Parathyroid adenoma (tissue), 2 donors: ENCODE results near the gene ABCC11.

Experiments used
- H2AFZ ChIP-seq: fragments of 300-600 bp; sonication (generic); one replicate; pipeline ENCODE4 v1.7.0; 2017; ENCODE audit warnings: antibody characterized with exemption, mild to moderate bottlenecking
- H3K27ac ChIP-seq: fragments of 300-600 bp; sonication (generic); one replicate; pipeline ENCODE4 v1.7.0; 2017
- H3K27me3 ChIP-seq: fragments of 300-600 bp; sonication (generic); one replicate; pipeline ENCODE4 v1.7.0; 2017; ENCODE audit warnings: low read length; ENCODE audit not compliant: control insufficient read depth, insufficient read depth
- H3K36me3 ChIP-seq: fragments of 300-600 bp; sonication (generic); one replicate; pipeline ENCODE4 v1.7.0; 2017; ENCODE audit warnings: low read length; ENCODE audit not compliant: control insufficient read depth, insufficient read depth
- H3K4me1 ChIP-seq: fragments of 300-600 bp; sonication (generic); one replicate; pipeline ENCODE4 v1.7.0; 2017; ENCODE audit warnings: control low read depth
- H3K4me2 ChIP-seq: fragments of 300-600 bp; sonication (generic); one replicate; pipeline ENCODE4 v1.7.0; 2017; ENCODE audit warnings: low read length
- H3K4me3 ChIP-seq: fragments of 300-600 bp; sonication (generic); one replicate; pipeline ENCODE4 v1.7.0; 2017; ENCODE audit warnings: low read depth, low read length
- H3K79me2 ChIP-seq: fragments of 300-600 bp; sonication (generic); one replicate; pipeline ENCODE4 v1.7.0; 2017; ENCODE audit warnings: control low read depth
- H3K9ac ChIP-seq: fragments of 300-600 bp; sonication (generic); one replicate; pipeline ENCODE4 v1.7.0; 2017; ENCODE audit warnings: mild to moderate bottlenecking
- H3K9me3 ChIP-seq: fragments of 300-600 bp; sonication (generic); one replicate; pipeline ENCODE4 v1.7.0; 2017; ENCODE audit warnings: low read length; ENCODE audit not compliant: control insufficient read depth
- CTCF ChIP-seq: fragments of 300-600 bp; sonication (generic); IDR thresholded peaks from one replicate; pipeline ENCODE4 v1.7.0; 2017; ENCODE audit warnings: antibody characterized with exemption, mild to moderate bottlenecking
- donor health status: primary hyperparathyroidism.

ABCC11 gene

DNA sequence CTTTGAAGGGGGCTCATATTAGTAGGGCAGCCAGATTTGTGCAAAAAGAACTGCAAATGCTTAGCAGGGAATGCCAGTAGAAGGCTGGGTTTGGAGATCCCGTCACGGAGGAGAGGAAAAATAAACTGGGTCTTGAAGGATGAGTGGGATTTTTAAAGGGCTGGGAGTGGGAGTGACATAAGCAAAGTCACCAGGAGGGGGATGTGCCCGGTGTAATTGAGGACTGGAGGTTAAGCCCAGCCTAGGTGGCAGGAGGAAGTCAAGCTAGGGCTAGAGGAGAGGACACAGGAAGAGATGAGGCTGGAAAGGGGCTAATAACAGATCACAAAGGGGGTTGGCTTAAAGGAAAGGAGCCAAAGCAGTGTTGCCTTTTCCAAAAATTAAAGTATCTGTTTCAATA lies 26.4 kb downstream of the ABCC11 start:
- H3K9ac ChIP-seq = no peak overlapping the region
- H3K4me2 ChIP-seq = no peak overlapping the region
- H3K27ac ChIP-seq = no peak overlapping the region
- no peaks in the 10 kb centered on the region for H3K27me3 ChIP-seq
- no peaks in the 10 kb centered on the region for H3K36me3 ChIP-seq
- no peaks in the 10 kb centered on the region for H3K4me1 ChIP-seq
- no peaks in the 10 kb centered on the region for H3K79me2 ChIP-seq
- H3K9me3 ChIP-seq = no peaks in the 10 kb centered on the region
- H3K4me3 ChIP-seq = no peak overlapping the region
- H2AFZ ChIP-seq = no peak overlapping the region
- TF ChIP-seq CTCF = no peak

GRCh38 chr16:48218473-48218872 lies 28.9 kb downstream of the ABCC11 start:
- H3K36me3 ChIP-seq = no peaks in the 10 kb centered on the region
- H3K4me2 ChIP-seq = no peak overlapping the region
- no peak overlapping the region for H3K4me3 ChIP-seq
- H3K79me2 ChIP-seq = no peaks in the 10 kb centered on the region
- H3K27me3 ChIP-seq = no peaks in the 10 kb centered on the region
- H3K27ac ChIP-seq = no peak overlapping the region
- no peaks in the 10 kb centered on the region for H3K9me3 ChIP-seq
- no peak overlapping the region for H2AFZ ChIP-seq
- H3K4me1 ChIP-seq = no peaks in the 10 kb centered on the region
- no peak overlapping the region for H3K9ac ChIP-seq
- TF ChIP-seq CTCF = no peak

GRCh38 chr16:48217708-48218107 lies 29.6 kb downstream of the ABCC11 start:
- no peaks in the 10 kb centered on the region for H3K27me3 ChIP-seq
- no peak overlapping the region for H3K27ac ChIP-seq
- no peak overlapping the region for H2AFZ ChIP-seq
- no peaks in the 10 kb centered on the region for H3K9me3 ChIP-seq
- no peaks in the 10 kb centered on the region for H3K36me3 ChIP-seq
- H3K9ac ChIP-seq = no peak overlapping the region
- no peak for TF ChIP-seq CTCF
- no peaks in the 10 kb centered on the region for H3K4me1 ChIP-seq
- H3K4me2 ChIP-seq = no peak overlapping the region
- no peak overlapping the region for H3K4me3 ChIP-seq
- no peaks in the 10 kb centered on the region for H3K79me2 ChIP-seq

- Histone ChIP-seq H3K79me2 (no peaks in the 10 kb centered on the region), H3K4me3 (no peak overlapping the region), H3K36me3 (no peaks in the 10 kb centered on the region), H3K9me3 (no peaks in the 10 kb centered on the region), H3K27me3 (no peaks in the 10 kb centered on the region), H3K9ac (no peak overlapping the region), H3K4me1 (no peaks in the 10 kb centered on the region), H3K4me2 (no peak overlapping the region), H3K27ac (no peak overlapping the region), H2AFZ (no peak overlapping the region)
- no peak for TF ChIP-seq CTCF
These were observed 31.6 kb downstream of the ABCC11 start for GRCh38 chr16:48215738-48216137.

- H3K36me3 ChIP-seq = no peaks in the 10 kb centered on the region
- TF ChIP-seq CTCF = no peak
- H3K4me1 ChIP-seq = no peaks in the 10 kb centered on the region
- H3K9me3 ChIP-seq = no peaks in the 10 kb centered on the region
- H3K4me2 ChIP-seq = no peak overlapping the region
- H2AFZ ChIP-seq = no peak overlapping the region
- no peak overlapping the region for H3K27ac ChIP-seq
- no peak overlapping the region for H3K9ac ChIP-seq
- H3K4me3 ChIP-seq = no peak overlapping the region
- H3K79me2 ChIP-seq = no peaks in the 10 kb centered on the region
- H3K27me3 ChIP-seq = no peaks in the 10 kb centered on the region
These were observed 35.3 kb downstream of the ABCC11 start for GRCh38 chr16:48212033-48212432.
